ENCODE results near the gene DEK. TPM values are rescaled to one million over a fixed set of nuclear protein-coding genes. Genes with fewer than 3 reads are reported as not detected.

DEK gene
- total and polyA plus RNA-seq, 2 of the 13 experiments (the other 11 are each of a cell fraction or from before 2014, with no cell fraction given): 53.2 to 276 TPM

DNA sequence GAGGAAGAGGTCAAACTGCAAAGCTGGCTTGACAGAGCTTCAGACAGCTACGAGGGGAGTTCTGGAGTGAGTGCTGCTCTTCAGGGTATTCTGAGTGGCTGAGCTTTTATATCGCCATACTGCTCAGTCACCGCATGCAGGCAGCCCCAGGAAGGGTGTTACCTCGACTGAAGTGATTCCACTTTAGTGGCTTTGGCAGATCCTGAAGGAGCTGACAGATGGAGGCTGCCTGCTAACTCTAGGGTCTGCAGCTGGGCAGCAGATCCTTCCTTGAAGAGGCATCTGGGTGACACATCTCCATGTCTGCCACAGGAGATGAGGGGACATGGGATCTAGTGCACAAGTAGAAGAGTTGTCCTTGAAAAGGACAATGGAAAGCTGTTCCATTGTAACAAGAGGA lies 3.7 kb upstream of the DEK start:
- intact Hi-C loops (cut with micrococcal nuclease; ENCODE audit: unreplicated experiment): no loop called here
- no peaks in the 10 kb centered on the region for H3K36me3 ChIP-seq (replicated peaks in 1 of 2; ENCODE audit: control insufficient read depth in 1 of 2, insufficient read depth in 2 of 2, low read length in 2 of 2)
- POLR2A ChIA-PET: no interaction called here
- no peak for DNase-seq (ENCODE audit: low spot score)
- no peaks in the 10 kb centered on the region for H3K9me3 ChIP-seq (ENCODE audit: low read length)
- BruUV-seq (replicated peaks): no TSS peak
- in situ Hi-C loops (cut with HindIII; ENCODE audit: extremely low pct_ligation_motif_present, low pct_unique_long_range_greater_than_20kb): loop anchor here (25.0 kb wide), 1 partner anchor 1569 kb away; the partner anchor contains the start of gene ID4
- H4K20me1 ChIP-seq (ENCODE audit: insufficient read depth, low read length): no peaks in the 10 kb centered on the region
- no peak overlapping the region for H2AFZ ChIP-seq (ENCODE audit: low read length)
- H3K27me3 ChIP-seq (ENCODE audit: control insufficient read depth in 1 of 2, insufficient read depth in 2 of 2, low read length in 2 of 2): no peaks in the 10 kb centered on the region; a peak in 1 of 5 replicates
- peaks cover 56% of the 10 kb centered on the region for H3K4me1 ChIP-seq (ENCODE audit: insufficient read depth, low read length)
- H3K4me3 ChIP-seq (replicated peaks in 1 of 3; ENCODE audit: insufficient read depth in 1 of 3, low read depth in 2 of 3, low read length in 3 of 3): no peak overlapping the region
- no peak overlapping the region for H3K4me2 ChIP-seq (ENCODE audit: low read depth, low read length)
- FAIRE-seq: no peak
- H3K79me2 ChIP-seq (ENCODE audit: insufficient read depth, low read length): peaks cover 10% of the 10 kb centered on the region
- no peak for ATAC-seq
- CTCF ChIA-PET (ENCODE audit: low intra/inter-chr PET ratio, low total read pairs): no interaction called here
- H3K9ac ChIP-seq (ENCODE audit: insufficient read depth, low read depth, low read length): no peak overlapping the region
- H3K27ac ChIP-seq (ENCODE audit: extremely low read length, insufficient read depth, low read length): no peak overlapping the region
- no peak for TF ChIP-seq SOX13 (IDR thresholded peaks at IDR 0.05)
- TF ChIP-seq SOX13 (CRISPR knock-in tag; conservative IDR thresholded peaks at IDR 0.05 in 1 of 2, IDR thresholded peaks at IDR 0.05 in 1 of 2): peak in 1 of 2 experiments; percentile 47; a peak in 1 of 4 replicates
- no peak for TF ChIP-seq TBX2 (CRISPR knock-in tag; IDR thresholded peaks at IDR 0.05; ENCODE audit: borderline replicate concordance)
- WGBS (ENCODE audit: low lambda C conversion rate): 58% methylated on average over 4 of the region's 4 CpGs

DNA sequence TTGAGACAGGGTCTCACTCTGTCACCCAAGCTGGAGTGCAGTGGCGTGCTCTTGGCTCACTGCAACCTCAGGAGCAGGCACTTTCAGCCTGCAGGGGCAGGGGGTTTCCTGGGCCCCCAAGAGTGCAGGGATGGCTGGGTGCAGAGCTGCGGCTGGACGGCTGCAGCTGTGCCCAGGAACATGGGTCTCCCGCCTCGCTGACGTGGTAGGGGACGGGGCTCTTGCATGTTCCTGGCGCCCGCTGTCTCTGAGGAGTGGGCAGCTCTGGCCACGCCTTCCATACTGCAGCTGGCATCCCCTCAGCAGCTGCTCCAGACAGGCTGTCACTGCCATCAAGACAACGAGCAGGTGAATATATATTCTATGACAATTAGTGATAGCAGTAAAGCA lies 2.2 kb upstream of the DEK start:
- FAIRE-seq: no peak
- DNase-seq (ENCODE audit: low spot score): no peak
- Histone ChIP-seq H3K36me3 (replicated peaks in 1 of 2; ENCODE audit: control insufficient read depth in 1 of 2, insufficient read depth in 2 of 2, low read length in 2 of 2) (no peaks in the 10 kb centered on the region), H4K20me1 (ENCODE audit: insufficient read depth, low read length) (peaks cover 9% of the 10 kb centered on the region), H3K4me1 (ENCODE audit: insufficient read depth, low read length) (peaks cover 71% of the 10 kb centered on the region), H3K4me3 (replicated peaks in 1 of 3; ENCODE audit: insufficient read depth in 1 of 3, low read depth in 2 of 3, low read length in 3 of 3) (no peak overlapping the region), H3K27me3 (ENCODE audit: control insufficient read depth in 1 of 2, insufficient read depth in 2 of 2, low read length in 2 of 2) (no peaks in the 10 kb centered on the region; a peak in 1 of 5 replicates), H2AFZ (ENCODE audit: low read length) (no peak overlapping the region), H3K9me3 (ENCODE audit: low read length) (no peaks in the 10 kb centered on the region), H3K79me2 (ENCODE audit: insufficient read depth, low read length) (peaks cover 26% of the 10 kb centered on the region), H3K9ac (ENCODE audit: insufficient read depth, low read depth, low read length) (no peak overlapping the region), H3K4me2 (ENCODE audit: low read depth, low read length) (no peak overlapping the region), H3K27ac (ENCODE audit: extremely low read length, insufficient read depth, low read length) (no peak overlapping the region)
- BruUV-seq (replicated peaks): no TSS peak
- WGBS (ENCODE audit: low lambda C conversion rate): 92% methylated on average over 7 of the region's 11 CpGs
- in situ Hi-C loops (cut with HindIII; ENCODE audit: extremely low pct_ligation_motif_present, low pct_unique_long_range_greater_than_20kb) (loop anchor here (25.0 kb wide), 1 partner anchor 1571 kb away; the partner anchor contains the start of gene ID4), intact Hi-C loops (cut with micrococcal nuclease; ENCODE audit: unreplicated experiment) (no loop called here)
- no peak for ATAC-seq
- ChIA-PET CTCF (ENCODE audit: low intra/inter-chr PET ratio, low total read pairs) (no interaction called here), POLR2A (no interaction called here)
- no peak for TF ChIP-seq GTF2F1 (IDR thresholded peaks at IDR 0.05; ENCODE audit: low read length)
- 0 out of 2 replicates have a peak, but pooled peaks have one; percentile 2 for TF ChIP-seq SALL1 (CRISPR knock-in tag; IDR thresholded peaks at IDR 0.05)
- TF ChIP-seq ETV5 (CRISPR knock-in tag; IDR thresholded peaks at IDR 0.05; ENCODE audit: borderline replicate concordance): no peak
- TF ChIP-seq, protein P1, sequence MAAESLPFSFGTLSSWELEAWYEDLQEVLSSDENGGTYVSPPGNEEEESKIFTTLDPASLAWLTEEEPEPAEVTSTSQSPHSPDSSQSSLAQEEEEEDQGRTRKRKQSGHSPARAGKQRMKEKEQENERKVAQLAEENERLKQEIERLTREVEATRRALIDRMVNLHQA (CRISPR knock-in tag; IDR thresholded peaks at IDR 0.05): no peak
- TF ChIP-seq AGO2 (optimal IDR thresholded peaks at IDR 0.05; ENCODE audit: low read depth, low read length): peak; percentile 8
- TF ChIP-seq ZSCAN29 (CRISPR knock-in tag; conservative IDR thresholded peaks at IDR 0.05): no peak
- TF ChIP-seq, protein P2, sequence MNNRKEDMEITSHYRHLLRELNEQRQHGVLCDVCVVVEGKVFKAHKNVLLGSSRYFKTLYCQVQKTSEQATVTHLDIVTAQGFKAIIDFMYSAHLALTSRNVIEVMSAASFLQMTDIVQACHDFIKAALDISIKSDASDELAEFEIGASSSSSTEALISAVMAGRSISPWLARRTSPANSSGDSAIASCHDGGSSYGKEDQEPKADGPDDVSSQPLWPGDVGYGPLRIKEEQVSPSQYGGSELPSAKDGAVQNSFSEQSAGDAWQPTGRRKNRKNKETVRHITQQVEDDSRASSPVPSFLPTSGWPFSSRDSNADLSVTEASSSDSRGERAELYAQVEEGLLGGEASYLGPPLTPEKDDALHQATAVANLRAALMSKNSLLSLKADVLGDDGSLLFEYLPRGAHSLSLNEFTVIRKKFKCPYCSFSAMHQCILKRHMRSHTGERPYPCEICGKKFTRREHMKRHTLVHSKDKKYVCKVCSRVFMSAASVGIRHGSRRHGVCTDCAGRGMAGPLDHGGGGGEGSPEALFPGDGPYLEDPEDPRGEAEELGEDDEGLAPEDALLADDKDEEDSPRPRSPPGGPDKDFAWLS (CRISPR knock-in tag; IDR thresholded peaks at IDR 0.05; ENCODE audit: borderline replicate concordance): no peak
- TF ChIP-seq ZNF709 (CRISPR knock-in tag; IDR thresholded peaks at IDR 0.05): no peak
- TF ChIP-seq SP4 (CRISPR knock-in tag; IDR thresholded peaks at IDR 0.05): 0 out of 2 replicates have a peak, but pooled peaks have one; percentile 6
- TF ChIP-seq ZSCAN31 (CRISPR knock-in tag; IDR thresholded peaks at IDR 0.05; ENCODE audit: low read depth): no peak
